Left hindlimb (tissue), 1 donor: ENCODE measurements around the gene DAPK1.
"Not testable (repeated sequence)": the region's sequence is repeated elsewhere in the genome, so short reads cannot be mapped to it uniquely, and the experiment has no call there.

Experiments
- DNase-seq: peaks from one replicate; pipeline ENCODE4 v3.0.0-alpha.2; 2018

The DAPK1 gene

DNA sequence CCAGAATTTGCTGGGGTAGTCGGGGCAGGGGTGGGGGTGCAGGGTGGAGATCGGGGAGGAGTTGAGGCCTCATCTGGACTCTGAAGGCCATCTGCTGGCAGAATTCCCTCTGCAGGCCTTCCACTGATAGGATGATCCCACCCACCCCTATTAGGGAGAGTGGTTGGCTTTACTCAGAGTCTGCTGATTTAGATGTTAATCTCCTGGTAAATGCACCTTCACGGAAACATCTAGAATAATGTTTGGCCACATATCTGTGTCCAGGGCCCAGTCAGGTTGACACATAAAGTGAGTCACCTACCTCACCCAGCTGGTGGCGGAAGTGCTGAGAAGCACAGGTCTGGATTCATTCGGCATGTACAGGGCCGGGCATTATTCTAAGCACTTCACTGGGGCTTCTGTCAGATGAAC, 50.0 kb downstream of the DAPK1 start:
- DNase-seq = no peak

- no peak for DNase-seq
Observed at GRCh38 chr9:87548159-87548558, 50.5 kb downstream of the DAPK1 start.

DNA sequence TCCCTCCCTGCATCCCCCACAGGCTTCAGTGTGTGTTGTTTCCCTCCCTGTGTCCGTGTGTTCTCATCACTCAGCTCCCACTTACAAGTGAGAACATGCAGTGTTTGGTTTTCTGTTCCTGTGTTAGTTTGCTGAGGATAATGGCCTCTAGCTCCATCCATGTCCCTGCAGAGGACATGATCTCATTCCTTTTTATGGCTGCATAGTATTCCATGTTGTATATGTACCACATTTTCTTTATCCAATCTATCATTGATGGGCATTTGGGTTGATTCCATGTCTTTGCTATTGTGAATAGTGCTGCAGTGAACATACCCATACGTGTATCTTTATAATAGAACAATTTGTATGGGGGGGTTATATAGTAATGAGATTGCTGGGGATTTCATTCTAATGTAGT, 51.4 kb downstream of the DAPK1 start:
- DNase-seq = not testable (repeated sequence)

DNA sequence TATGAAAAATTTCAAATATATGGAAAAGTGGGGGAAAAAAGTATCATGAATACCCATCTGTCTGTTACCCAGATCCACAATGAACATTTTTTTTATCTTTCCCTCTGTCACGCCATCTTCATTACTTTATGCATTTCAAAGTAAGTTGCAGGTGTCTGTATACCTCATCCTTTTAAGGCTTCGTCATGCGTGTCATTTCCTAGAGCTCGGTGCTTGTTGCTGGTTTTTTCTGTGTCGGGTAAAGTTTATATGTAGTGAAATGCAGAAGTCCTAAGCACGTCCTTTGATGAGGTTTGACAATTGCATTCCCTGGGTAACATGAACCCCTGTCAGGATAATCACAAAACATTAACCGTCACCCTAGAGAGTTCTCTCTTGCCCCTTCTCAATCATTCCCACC, 52.1 kb downstream of the DAPK1 start:
- no peak for DNase-seq

DNA sequence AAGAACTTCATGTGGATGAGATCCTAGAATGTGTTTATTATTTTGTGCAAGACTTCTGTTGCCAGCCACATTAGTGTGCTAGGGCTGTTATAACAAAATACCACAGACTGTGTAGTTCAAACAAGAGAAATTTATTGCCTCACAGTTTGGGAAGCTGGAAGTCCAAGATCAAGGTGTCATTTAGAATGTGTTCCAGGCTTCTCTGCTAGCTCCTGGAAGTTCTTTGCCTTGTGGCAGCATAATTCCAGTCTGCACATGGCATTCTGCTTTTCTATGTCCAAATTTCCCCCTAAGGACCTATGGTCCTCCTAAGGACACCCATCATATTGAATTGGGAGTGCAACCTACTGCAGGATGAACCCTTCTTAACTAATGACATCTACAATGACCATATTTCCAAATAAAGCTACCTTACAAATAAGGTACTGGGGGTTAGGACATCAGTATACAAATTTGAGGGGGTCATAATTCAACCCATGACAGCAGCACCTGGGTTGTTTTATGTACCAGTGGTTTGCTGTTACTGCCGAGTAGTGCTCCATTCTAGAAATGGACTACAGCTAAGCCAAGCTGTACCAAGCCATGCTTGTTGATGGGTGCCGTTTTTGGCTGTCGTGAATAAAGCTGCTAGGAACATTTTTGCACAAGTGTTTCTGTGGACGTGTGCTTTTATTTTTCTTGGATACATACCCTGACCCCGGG, 52.7 kb downstream of the DAPK1 start:
- DNase-seq = no peak

GRCh38 chr9:87551772-87552217, 54.1 kb downstream of the DAPK1 start:
- DNase-seq = no peak

GRCh38 chr9:87554171-87554910, 56.7 kb downstream of the DAPK1 start:
- no peak for DNase-seq

GRCh38 chr9:87554976-87555375, 57.3 kb downstream of the DAPK1 start:
- DNase-seq = no peak

GRCh38 chr9:87556039-87556438, 58.4 kb downstream of the DAPK1 start:
- DNase-seq = no peak

GRCh38 chr9:87556821-87557220, 59.2 kb downstream of the DAPK1 start:
- DNase-seq = no peak

DNA sequence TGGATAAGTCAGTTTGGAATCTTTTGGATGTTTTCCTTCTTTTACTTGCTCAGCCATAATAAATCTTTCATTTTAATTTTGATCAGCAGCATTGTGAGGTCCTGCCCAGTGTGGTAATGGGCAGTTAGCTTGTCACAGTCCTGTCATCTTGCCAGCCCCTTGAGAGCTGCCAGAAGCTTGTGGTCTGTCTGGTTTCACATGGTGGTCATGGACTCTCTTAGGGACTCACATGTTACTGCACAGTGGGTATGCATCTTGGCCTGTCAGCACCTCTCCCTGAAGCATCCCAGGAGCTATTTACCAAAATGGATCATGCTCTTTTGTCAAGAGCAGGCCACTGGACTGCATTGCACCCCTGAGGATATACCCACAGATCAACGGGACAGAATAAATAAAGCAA, 60.3 kb downstream of the DAPK1 start:
- peak; percentile 70 for DNase-seq

DNA sequence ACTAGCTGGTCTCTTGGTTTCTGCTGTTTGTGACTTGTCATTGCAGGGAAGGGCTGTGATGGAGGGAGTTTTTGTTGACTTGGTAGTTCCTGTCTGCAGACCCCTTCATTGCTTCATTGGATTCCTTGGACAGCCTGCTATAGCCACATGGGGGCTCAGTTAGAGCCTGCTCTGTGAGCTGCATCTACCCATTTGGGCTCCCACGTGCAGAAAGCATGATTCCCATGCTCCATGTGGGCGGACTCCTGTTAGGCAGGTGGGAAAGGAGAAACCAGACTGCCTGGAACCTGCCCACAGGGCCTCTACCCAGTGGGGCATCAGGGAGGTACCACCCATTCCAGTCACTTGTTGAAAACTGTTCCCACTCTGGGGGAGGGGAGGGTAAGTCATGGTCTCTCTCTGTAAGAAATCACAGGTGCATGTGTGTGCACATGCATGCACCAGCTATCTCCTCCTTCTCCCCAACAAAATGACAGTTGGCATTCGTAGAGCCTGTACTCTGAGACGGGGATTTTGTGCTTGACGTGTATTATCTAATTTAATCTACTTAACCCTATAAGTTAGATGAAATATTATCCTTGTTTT, 61.0 kb downstream of the DAPK1 start:
- DNase-seq = no peak

DNA sequence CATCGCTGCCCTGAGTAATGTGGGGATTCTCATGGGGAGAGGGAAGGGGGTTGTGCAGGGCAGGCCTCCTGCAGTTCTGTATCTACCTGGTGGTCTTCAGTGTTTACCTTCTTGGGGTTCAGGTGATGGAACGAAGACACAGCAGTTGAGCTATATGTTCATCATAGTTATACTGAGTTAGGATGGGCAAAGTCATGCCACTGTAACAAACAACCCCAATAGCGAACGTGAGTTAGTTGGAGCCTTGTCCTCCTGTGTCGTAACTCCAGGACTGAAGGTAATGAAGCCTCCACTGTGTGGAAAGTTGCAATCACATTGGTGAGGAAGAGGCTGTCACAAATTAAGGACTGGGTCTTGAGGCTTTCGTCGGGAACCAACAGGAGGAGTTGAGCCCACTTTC, 64.4 kb downstream of the DAPK1 start:
- DNase-seq = no peak

DNA sequence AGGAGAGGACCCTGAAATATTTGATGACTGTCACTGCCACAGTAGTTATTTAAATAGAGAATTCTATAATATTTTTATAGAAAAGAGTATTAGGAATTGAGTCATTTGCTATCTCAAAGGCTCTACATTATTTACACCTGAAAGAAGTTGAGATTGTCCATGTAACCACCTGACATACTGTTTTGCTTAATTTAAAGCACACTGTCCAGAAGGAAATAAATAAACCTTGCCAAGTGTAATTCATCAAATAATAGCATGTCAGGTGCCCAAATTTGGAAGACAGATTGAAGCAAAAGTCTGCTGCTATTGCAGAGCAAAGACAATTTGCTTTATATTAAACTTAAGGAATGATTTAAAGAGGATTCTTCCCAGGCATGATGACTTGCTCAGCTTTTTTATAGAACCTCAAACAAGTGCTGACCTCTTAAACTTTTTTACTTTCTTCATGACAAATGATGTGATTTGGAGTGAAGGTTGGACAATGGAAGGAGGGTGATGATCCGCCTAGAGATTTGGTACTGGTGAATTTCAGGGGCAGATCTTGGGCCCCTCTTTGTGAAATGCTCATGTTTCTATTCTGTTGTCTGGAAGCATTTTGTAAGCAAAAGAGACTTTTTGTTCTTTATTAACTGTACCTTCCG, 65.0 kb downstream of the DAPK1 start:
- no peak for DNase-seq

DNA sequence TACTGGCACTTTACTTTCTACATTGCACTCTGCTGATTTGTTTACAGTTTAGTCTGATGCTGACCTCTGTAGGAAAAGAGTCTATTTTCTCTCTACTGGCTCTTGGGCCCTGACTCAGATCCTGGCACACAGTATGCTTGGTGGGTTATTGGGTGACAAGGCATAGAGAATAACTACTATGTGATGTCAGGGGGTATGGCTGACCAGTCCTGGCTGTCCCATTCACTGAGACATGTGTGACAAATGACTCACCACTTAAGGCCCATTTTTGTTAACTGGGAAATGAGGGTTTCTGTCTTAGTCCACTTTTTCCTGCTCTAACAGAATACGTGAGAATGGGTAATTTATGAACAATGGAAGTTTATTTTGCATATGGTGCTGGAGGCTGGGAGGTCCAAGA, 66.4 kb downstream of the DAPK1 start:
- no peak for DNase-seq

GRCh38 chr9:87564791-87565241, 67.1 kb downstream of the DAPK1 start:
- no peak for DNase-seq

DNA sequence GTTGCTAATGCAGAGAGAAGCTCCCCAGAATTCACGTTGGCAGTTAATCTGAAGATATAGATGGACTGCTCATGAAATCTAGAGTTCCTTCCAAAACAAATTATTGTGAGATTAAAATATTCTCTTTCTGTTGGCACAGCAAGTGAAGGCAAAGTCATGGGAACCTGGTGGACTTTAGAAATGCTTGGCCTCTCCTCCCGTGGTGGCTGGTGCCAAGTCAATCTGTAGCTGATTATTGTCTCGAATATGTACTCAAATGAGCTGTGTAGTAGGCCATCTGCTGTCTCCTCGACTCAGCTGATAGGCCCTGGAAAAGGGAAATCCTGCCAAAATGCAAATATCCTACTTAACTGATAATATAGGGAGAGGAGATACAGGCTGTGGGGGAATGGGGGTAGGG, 69.3 kb downstream of the DAPK1 start:
- DNase-seq = no peak

DNA sequence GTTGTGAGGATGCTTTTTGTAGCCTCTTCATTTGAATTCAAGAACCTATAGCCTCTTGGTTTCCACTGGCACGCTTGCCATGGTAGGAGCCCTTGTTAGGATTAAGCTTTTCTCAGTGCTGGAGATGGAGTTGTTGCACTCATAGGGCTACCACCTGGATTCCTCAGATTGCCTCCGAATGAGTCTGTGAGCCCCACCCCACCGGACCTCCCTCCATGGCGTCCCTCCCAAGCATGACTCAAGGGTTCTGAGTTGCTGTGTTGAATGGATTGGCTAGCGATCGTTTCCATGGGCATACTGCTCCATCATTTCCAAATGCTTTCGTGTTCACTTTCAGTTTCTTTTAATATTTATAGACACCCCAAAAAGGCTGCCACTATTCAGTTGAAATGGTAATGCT, 69.9 kb downstream of the DAPK1 start:
- no peak for DNase-seq

GRCh38 chr9:87567983-87568382, 70.3 kb downstream of the DAPK1 start:
- DNase-seq = no peak

DNA sequence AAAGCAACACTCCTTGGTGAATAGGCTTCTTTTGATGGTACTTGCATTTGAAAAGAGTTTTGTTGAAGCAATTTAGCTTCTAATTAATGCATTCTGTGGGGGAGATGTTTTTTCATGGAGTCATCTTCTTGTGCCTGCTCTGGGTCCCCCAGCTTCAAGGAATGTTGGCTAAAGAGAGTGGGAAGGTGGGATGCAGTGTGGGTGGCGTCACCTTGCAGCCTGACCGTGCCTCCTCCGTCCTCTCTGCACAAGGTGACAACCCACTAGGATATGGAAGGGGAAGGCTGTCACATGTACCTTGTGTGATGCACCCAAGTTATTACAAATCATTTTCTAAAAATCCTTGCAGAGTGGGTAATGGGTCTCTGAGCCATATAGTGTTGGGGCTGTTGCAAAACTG, 70.7 kb downstream of the DAPK1 start:
- no peak for DNase-seq

DNA sequence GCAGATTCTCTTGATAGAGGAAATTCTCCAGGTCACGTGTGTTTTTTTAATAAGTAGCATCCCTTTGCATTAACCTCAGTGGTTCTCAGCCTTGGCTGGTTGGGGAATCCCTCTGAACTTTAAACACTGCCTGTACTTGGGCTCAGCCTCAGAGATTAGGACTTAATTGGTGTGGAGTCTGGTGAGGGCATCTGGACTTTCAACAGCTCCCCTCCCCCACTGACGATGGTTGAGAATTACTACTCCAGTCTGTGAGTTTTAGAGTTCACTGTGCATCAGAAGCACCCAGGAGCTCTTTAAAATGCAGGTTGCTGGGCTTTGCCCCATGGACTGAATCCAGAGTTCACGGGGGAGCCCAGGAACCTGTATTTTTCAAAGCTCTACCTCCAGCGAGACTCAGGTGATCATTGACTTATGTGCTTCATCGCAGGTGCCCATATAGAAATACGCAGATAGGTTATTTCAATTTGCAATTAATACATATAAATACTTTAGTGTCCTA, 71.4 kb downstream of the DAPK1 start:
- no peak for DNase-seq

GRCh38 chr9:87569518-87569917, 71.9 kb downstream of the DAPK1 start:
- no peak for DNase-seq
